Liver (tissue), 9 donors: ENCODE measurements around the gene INSYN2B. TPM values are rescaled to one million over a fixed set of nuclear protein-coding genes. Genes with fewer than 3 reads are reported as not detected.

Experiments
- DNase-seq: peaks from one replicate; pipeline ENCODE4 v3.0.0-alpha.2; 2017; ENCODE audit warnings: low spot score
- H3K27ac ChIP-seq, 2 donors: one replicate each; pipeline ENCODE4 v1.7.0; 2013; ENCODE audit warnings: inconsistent platforms in 2 of 2, low read length in 2 of 2, control low read depth in 1 of 2, low read depth in 1 of 2, mild to moderate bottlenecking in 1 of 2
- H3K27me3 ChIP-seq, 4 donors: one replicate each; pipeline versions ENCODE4 v1.6.1 to v1.7.0; 2013; ENCODE audit warnings: low read length in 3 of 4, inconsistent platforms in 1 of 4, mild to moderate bottlenecking in 1 of 4, moderate library complexity in 1 of 4; ENCODE audit not compliant: control insufficient read depth in 4 of 4, insufficient read depth in 4 of 4
- H3K36me3 ChIP-seq, 4 donors: one replicate each; pipeline versions ENCODE4 v1.6.1 to v1.7.0; 2013; ENCODE audit warnings: low read length in 3 of 4, mild to moderate bottlenecking in 3 of 4, low read depth in 1 of 4, moderate library complexity in 1 of 4; ENCODE audit not compliant: control insufficient read depth in 4 of 4, insufficient read depth in 3 of 4
- H3K4me1 ChIP-seq, 4 donors: one replicate each; pipeline versions ENCODE4 v1.6.1 to v1.7.0; 2013; ENCODE audit warnings: low read length in 3 of 4, mild to moderate bottlenecking in 3 of 4, moderate library complexity in 1 of 4; ENCODE audit not compliant: control insufficient read depth in 4 of 4, insufficient read depth in 4 of 4
- H3K4me3 ChIP-seq, 3 donors: one replicate each; pipeline versions ENCODE4 v1.6.1 to v1.7.0; 2013; ENCODE audit warnings: low read length in 3 of 3, control low read depth in 1 of 3, low read depth in 1 of 3, mild to moderate bottlenecking in 1 of 3
- H3K9ac ChIP-seq, 2 donors: one replicate each; pipeline ENCODE4 v1.7.0; 2013; ENCODE audit warnings: low read length in 2 of 2, mild to moderate bottlenecking in 2 of 2, moderate library complexity in 2 of 2, control low read depth in 1 of 2, low read depth in 1 of 2
- H3K9me3 ChIP-seq, 4 donors: one replicate each; pipeline versions ENCODE4 v1.6.1 to v1.7.0; 2013; ENCODE audit warnings: low read length in 3 of 4; ENCODE audit not compliant: control insufficient read depth in 4 of 4
- CTCF ChIP-seq: fragments of 150-350 bp; IDR thresholded peaks from 2 replicates; pipeline ENCODE4 v1.5.1; 2017; ENCODE audit warnings: improper control_type of control experiment, low read depth, low read length; ENCODE audit not compliant: missing input control
- EGR1 ChIP-seq, 2 donors: IDR thresholded peaks; 2 replicates each; pipeline ENCODE4 v1.6.1; 2016 to 2018; ENCODE audit warnings: antibody characterized with exemption in 2 of 2, low read depth in 2 of 2
- FOXA1 ChIP-seq: IDR thresholded peaks from 2 replicates; pipeline ENCODE4 v1.6.1; 2016; ENCODE audit warnings: antibody characterized with exemption
- FOXA2 ChIP-seq: IDR thresholded peaks from 2 replicates; pipeline ENCODE4 v1.6.1; 2016; ENCODE audit warnings: antibody characterized with exemption
- GABPA ChIP-seq, 2 donors: IDR thresholded peaks in 1 of 2; conservative IDR thresholded peaks in 1 of 2; 2 replicates each; pipeline ENCODE4 v1.6.1; 2016; ENCODE audit warnings: antibody characterized with exemption in 2 of 2, mild to moderate bottlenecking in 1 of 2, moderate library complexity in 1 of 2
- HNF4A ChIP-seq, 2 donors: conservative IDR thresholded peaks; 2 replicates each; pipeline ENCODE4 v1.6.1; 2016; ENCODE audit warnings: antibody characterized with exemption in 2 of 2, mild to moderate bottlenecking in 2 of 2
- HNF4G ChIP-seq: IDR thresholded peaks from 2 replicates; pipeline ENCODE4 v1.6.1; 2016; ENCODE audit warnings: antibody characterized with exemption
- JUND ChIP-seq, 2 donors: IDR thresholded peaks; 2 replicates each; pipeline ENCODE4 v1.6.1; 2016; ENCODE audit warnings: antibody characterized with exemption in 2 of 2
- NR2F2 ChIP-seq: IDR thresholded peaks from 2 replicates; pipeline ENCODE4 v1.6.1; 2016; ENCODE audit warnings: antibody characterized with exemption
- RAD21 ChIP-seq, 2 donors: IDR thresholded peaks; 2 replicates each; pipeline ENCODE4 v1.6.1; 2016; ENCODE audit warnings: antibody characterized with exemption in 2 of 2, mild to moderate bottlenecking in 2 of 2
- RXRA ChIP-seq, 2 donors: IDR thresholded peaks; 2 replicates each; pipeline ENCODE4 v1.6.1; 2017 to 2018; ENCODE audit warnings: antibody characterized with exemption in 2 of 2, mild to moderate bottlenecking in 1 of 2
- SP1 ChIP-seq: IDR thresholded peaks from 2 replicates; pipeline ENCODE4 v1.6.1; 2018; ENCODE audit warnings: antibody characterized with exemption, mild to moderate bottlenecking
- TAF1 ChIP-seq: conservative IDR thresholded peaks from 2 replicates; pipeline ENCODE4 v1.6.1; 2016; ENCODE audit warnings: antibody characterized with exemption, mild to moderate bottlenecking
- YY1 ChIP-seq: IDR thresholded peaks from 2 replicates; pipeline ENCODE4 v1.6.1; 2016; ENCODE audit warnings: antibody characterized with exemption, mild to moderate bottlenecking
- WGBS: extraction: QIAGEN DNeasy Blood & Tissue Kit; methylation state at CpG from one replicate; pipeline ENCODE4 v1.1.7; 2013; 5-methylcytosine and 5-hydroxymethylcytosine counted together
- polyA plus RNA-seq, 2 donors: library from polyadenylated mRNA; stranded (reverse) in 1 of 2; unstranded in 1 of 2; fragments of 200-250 nt in 1 of 2; fragments of >200 nt in 1 of 2; fragmentation: Nextera tagmentation in 1 of 2; extraction: Ambion mirVana in 1 of 2; gene quantifications; one replicate each; pipeline versions ENCODE4 v1.2.1 to v1.2.3, GENCODE V29; 2013 to 2015
- total RNA-seq, 2 donors: library from RNA; depleted of rRNA; stranded (reverse); fragments of >200 nt; gene quantifications; one replicate each; pipeline ENCODE4 v1.2.3, GENCODE V29; 2014
- TF ChIP-seq, protein P1 (sequence below): IDR thresholded peaks from 2 replicates; pipeline ENCODE4 v1.6.1; 2016; ENCODE audit warnings: antibody characterized with exemption, mild to moderate bottlenecking
- TF ChIP-seq, protein P2 (sequence below): IDR thresholded peaks from 2 replicates; pipeline ENCODE4 v1.6.1; 2016; ENCODE audit warnings: antibody characterized with exemption
- TF ChIP-seq, protein P3 (sequence below): IDR thresholded peaks from 2 replicates; pipeline ENCODE4 v1.6.1; 2016; ENCODE audit warnings: antibody characterized with exemption
- TF ChIP-seq, protein P4 (sequence below): IDR thresholded peaks from 2 replicates; pipeline ENCODE4 v1.6.1; 2016; ENCODE audit warnings: antibody characterized with exemption
- donor health status: healthy.
- donor health status: healthy.
- donor health status: healthy.
- donor health status: healthy.
- donor health status: healthy.

The INSYN2B gene
- total and polyA plus RNA-seq, 4 donors, result 0.08 to 0.33 (median 0.13) TPM; not detected in 1

DNA sequence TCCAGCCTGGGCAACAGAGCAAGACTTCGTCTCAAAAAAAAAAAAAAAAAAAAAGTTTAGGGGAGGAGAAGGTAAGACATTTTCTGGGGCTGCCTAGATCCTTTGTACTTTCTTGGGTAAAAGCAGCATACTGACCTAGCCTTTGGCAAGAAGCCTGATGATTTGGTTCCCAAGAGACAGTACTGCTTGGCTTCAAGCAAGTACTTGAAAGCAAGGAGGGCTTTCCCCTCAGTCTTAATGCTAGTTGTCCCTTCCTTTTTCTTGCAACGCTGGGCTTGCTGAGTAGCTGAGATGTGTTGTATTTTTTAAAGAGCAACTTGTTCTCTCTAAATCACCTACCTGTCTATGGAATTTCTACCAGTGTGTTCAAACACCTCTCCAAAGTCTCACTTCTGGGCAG is 76.2 kb downstream of the INSYN2B start:
- no peak overlapping the region for H3K4me3 ChIP-seq
- no peaks in the 10 kb centered on the region for H3K27me3 ChIP-seq
- WGBS, result 75% methylated on average over 2 of the region's 2 CpGs
- no peaks in the 10 kb centered on the region for H3K4me1 ChIP-seq
- H3K9ac ChIP-seq, result no peak overlapping the region
- DNase-seq, result no peak
- H3K9me3 ChIP-seq, result no peaks in the 10 kb centered on the region
- no peaks in the 10 kb centered on the region for H3K36me3 ChIP-seq
- no peak overlapping the region for H3K27ac ChIP-seq
- TF ChIP-seq, protein P1, sequence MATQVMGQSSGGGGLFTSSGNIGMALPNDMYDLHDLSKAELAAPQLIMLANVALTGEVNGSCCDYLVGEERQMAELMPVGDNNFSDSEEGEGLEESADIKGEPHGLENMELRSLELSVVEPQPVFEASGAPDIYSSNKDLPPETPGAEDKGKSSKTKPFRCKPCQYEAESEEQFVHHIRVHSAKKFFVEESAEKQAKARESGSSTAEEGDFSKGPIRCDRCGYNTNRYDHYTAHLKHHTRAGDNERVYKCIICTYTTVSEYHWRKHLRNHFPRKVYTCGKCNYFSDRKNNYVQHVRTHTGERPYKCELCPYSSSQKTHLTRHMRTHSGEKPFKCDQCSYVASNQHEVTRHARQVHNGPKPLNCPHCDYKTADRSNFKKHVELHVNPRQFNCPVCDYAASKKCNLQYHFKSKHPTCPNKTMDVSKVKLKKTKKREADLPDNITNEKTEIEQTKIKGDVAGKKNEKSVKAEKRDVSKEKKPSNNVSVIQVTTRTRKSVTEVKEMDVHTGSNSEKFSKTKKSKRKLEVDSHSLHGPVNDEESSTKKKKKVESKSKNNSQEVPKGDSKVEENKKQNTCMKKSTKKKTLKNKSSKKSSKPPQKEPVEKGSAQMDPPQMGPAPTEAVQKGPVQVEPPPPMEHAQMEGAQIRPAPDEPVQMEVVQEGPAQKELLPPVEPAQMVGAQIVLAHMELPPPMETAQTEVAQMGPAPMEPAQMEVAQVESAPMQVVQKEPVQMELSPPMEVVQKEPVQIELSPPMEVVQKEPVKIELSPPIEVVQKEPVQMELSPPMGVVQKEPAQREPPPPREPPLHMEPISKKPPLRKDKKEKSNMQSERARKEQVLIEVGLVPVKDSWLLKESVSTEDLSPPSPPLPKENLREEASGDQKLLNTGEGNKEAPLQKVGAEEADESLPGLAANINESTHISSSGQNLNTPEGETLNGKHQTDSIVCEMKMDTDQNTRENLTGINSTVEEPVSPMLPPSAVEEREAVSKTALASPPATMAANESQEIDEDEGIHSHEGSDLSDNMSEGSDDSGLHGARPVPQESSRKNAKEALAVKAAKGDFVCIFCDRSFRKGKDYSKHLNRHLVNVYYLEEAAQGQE, result no peak
- TF ChIP-seq RAD21 (IDR thresholded peaks at IDR 0.05) (no peak), FOXA1 (no peak), FOXA2 (no peak), HNF4A (conservative IDR thresholded peaks at IDR 0.05) (no peak), JUND (IDR thresholded peaks at IDR 0.05) (no peak), RXRA (IDR thresholded peaks at IDR 0.05) (no peak), CTCF (no peak), SP1 (no peak), GABPA (IDR thresholded peaks at IDR 0.05 in 1 of 2, conservative IDR thresholded peaks at IDR 0.05 in 1 of 2) (no peak), NR2F2 (no peak), EGR1 (IDR thresholded peaks at IDR 0.05; ENCODE audit: low read depth in 2 of 2) (no peak), TAF1 (no peak)
- TF ChIP-seq, protein P2, sequence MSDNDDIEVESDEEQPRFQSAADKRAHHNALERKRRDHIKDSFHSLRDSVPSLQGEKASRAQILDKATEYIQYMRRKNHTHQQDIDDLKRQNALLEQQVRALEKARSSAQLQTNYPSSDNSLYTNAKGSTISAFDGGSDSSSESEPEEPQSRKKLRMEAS, result no peak
- TF ChIP-seq, protein P3, sequence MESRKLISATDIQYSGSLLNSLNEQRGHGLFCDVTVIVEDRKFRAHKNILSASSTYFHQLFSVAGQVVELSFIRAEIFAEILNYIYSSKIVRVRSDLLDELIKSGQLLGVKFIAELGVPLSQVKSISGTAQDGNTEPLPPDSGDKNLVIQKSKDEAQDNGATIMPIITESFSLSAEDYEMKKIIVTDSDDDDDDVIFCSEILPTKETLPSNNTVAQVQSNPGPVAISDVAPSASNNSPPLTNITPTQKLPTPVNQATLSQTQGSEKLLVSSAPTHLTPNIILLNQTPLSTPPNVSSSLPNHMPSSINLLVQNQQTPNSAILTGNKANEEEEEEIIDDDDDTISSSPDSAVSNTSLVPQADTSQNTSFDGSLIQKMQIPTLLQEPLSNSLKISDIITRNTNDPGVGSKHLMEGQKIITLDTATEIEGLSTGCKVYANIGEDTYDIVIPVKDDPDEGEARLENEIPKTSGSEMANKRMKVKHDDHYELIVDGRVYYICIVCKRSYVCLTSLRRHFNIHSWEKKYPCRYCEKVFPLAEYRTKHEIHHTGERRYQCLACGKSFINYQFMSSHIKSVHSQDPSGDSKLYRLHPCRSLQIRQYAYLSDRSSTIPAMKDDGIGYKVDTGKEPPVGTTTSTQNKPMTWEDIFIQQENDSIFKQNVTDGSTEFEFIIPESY, result no peak
- TF ChIP-seq, protein P4, sequence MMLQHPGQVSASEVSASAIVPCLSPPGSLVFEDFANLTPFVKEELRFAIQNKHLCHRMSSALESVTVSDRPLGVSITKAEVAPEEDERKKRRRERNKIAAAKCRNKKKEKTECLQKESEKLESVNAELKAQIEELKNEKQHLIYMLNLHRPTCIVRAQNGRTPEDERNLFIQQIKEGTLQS, result no peak

DNA sequence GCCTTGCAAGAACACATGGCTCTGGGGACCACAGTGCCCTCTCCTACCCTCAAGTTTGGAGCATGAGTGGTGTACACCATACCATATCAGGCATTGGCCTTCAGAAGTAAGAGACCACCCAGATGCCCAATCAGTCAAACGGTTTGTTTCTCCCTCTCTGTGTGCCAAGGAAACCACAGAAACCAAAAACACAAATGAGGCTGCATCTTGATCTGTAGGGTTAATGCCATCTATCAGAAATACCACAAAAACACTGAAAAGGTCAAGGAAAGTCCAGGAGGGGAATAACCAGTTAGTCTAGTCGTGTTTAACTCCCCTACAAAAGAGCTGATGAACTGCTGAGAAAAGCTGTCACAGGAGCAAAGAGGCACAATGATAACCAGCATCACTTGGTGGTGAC is 78.4 kb downstream of the INSYN2B start:
- H3K27ac ChIP-seq, result no peak overlapping the region
- H3K4me3 ChIP-seq, result no peak overlapping the region
- H3K27me3 ChIP-seq, result no peaks in the 10 kb centered on the region
- 46% methylated on average over 2 of the region's 2 CpGs for WGBS
- H3K4me1 ChIP-seq, result no peaks in the 10 kb centered on the region
- H3K9me3 ChIP-seq, result no peaks in the 10 kb centered on the region
- no peak overlapping the region for H3K9ac ChIP-seq
- no peak for DNase-seq
- no peaks in the 10 kb centered on the region for H3K36me3 ChIP-seq
- TF ChIP-seq FOXA1 (no peak), HNF4A (conservative IDR thresholded peaks at IDR 0.05) (no peak), RXRA (IDR thresholded peaks at IDR 0.05) (no peak), SP1 (no peak), FOXA2 (no peak), EGR1 (IDR thresholded peaks at IDR 0.05; ENCODE audit: low read depth in 2 of 2) (no peak), CTCF (no peak), RAD21 (IDR thresholded peaks at IDR 0.05) (no peak), YY1 (no peak), HNF4G (no peak), GABPA (IDR thresholded peaks at IDR 0.05 in 1 of 2, conservative IDR thresholded peaks at IDR 0.05 in 1 of 2) (no peak), NR2F2 (no peak)
- TF ChIP-seq, protein P3, result no peak
- TF ChIP-seq, protein P2, result no peak
